GM19035 (cell line): ENCODE results near the gene TIMM22.

Experiments
- ATAC-seq: cut with Tn5 transposase; IDR thresholded peaks from one replicate; pipeline ENCODE4 v1.9.1; 2021; ENCODE audit not compliant: unreplicated experiment

The TIMM22 gene

DNA sequence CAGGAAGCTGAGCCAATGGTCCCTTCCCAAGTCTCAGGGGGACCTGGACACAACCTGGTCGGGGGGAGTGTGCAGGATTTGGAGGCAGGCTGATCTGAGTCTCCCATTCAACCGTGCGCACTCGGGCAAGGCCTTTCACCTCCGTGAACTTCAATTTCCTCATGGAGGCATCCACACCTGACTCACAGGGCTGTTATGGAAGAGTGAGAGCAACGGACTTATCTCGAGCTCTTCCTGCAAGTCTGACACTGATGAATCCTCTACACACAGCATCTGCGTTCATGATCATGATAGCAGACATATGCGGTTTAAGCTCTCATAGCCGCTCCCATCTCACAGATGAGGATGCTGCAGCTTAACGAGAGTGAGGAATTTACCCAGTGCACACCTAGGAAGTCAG lies 21.6 kb downstream of the TIMM22 start:
- no peak for ATAC-seq

DNA sequence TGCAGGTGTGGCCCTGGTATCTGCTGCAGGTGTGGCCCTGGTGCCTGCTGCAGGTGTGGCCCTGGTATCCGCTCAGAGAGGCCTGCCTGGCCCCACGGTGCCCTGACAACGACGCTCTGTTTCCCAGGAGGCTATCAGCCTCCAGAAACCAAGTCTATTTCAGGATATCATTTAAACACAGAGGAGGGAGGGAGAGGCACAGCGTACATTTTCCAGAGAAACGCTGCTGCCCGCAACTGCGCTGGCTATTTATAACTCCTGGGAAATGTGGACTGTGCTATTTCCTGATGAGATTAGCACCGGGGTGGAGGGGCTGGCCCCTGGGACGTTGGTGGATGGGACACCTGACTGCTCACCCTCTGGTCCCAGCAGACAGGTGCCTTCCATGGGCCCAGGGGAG lies 22.5 kb downstream of the TIMM22 start:
- ATAC-seq = no peak

DNA sequence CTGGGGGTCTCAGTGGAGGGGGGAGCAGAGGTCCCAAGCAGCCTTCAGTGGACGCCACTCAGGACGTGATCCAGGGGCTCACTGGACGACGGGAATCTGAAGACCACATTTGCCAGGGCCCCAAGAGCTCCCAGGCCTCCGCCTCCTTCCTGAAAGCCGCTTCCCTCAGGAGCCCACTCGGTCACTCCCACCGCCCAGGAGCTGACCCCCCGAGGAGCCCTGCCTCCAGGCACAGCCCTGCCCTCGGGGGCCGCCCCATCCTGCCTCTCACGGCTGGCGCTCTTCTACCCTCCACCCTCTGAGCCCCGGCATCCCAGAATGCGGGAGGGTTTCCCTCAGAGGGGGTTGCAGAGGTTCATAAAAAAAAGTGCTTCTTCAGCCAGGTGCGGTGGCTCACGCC lies 24.2 kb downstream of the TIMM22 start:
- ATAC-seq = no peak

DNA sequence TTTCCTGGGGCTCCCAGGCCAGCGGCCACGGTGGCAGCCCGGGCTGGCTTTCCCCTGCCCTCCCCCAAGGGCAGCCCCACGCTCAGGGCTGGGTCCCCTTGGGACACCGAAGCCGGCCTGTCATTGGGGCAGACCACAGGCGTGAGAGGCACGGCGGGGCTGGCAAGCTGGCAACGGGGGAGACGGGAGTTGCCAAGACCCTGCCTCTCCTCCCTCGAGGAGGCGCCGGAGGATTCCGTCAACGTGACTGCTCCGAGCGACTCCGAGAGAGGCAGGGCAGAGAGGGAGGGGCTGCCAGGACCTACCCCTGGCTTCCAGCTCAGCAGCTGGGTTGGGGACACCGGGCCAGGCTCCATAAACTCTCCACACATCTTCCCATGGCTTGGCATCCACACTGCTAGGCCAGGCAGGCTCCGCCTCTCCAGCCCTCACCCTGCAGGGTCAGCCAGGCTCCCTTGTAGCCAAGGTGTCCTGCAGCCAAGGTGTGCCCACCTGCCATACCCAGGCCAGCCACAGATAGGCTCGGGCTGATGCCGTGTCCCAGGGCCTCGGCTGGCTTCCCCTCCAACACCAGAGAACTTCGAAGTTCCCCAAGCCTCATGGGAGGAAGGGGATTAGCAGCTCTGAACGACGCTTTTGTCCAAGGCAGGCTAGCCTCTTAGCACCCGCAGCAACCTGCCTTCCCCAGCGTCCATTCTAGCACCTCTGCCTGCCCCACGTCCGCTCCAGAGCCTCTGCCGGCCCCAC lies 25.5 kb downstream of the TIMM22 start:
- ATAC-seq = no peak

GRCh38 chr17:1024076-1024475 lies 27.1 kb downstream of the TIMM22 start:
- ATAC-seq = no peak

DNA sequence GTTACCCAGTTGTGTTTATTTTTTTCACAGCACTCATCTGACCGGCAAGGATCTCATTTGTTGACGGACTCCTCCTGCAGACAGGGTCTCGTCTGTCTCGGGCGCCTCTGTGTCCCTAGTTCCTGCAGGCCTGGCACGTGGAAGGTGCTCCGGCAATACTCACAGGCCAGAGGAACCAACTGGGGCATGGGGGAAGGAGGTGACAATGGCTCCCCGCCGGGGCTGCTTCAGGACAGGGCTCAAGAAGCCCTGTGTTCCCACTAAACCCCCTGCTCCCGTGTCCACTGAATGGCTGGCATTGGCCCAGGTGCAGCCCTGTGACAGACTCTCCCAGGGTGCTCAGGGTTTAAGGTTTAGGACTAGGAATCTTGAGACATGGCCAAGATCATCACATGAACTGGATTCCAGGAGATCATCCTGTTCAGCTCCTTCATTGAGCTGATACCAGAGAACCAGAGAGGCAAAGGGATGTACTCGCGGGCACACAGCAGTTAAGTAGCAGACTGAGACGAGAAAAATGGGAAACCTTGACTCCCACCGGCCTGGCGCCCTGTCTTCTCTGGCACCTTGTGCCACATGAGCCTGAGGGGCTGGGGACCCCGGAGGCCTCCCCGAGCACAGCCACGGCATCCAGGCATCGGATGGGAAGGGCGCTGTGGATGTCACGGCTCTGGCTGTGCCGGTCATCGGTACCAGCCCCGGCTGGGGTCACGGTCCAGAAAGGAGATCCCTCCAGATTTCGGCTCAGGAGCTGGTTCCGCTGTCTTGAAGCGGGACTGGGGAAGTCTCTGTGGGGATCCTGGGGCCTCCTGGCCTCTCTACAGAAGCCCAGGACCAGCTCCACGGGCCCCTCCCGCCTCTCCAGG lies 29.0 kb downstream of the TIMM22 start:
- no peak for ATAC-seq

- no peak for ATAC-seq
Measured at GRCh38 chr17:1026599-1026975, 29.7 kb downstream of the TIMM22 start.

- no peak for ATAC-seq
Measured at GRCh38 chr17:1027044-1027443, 30.1 kb downstream of the TIMM22 start.

DNA sequence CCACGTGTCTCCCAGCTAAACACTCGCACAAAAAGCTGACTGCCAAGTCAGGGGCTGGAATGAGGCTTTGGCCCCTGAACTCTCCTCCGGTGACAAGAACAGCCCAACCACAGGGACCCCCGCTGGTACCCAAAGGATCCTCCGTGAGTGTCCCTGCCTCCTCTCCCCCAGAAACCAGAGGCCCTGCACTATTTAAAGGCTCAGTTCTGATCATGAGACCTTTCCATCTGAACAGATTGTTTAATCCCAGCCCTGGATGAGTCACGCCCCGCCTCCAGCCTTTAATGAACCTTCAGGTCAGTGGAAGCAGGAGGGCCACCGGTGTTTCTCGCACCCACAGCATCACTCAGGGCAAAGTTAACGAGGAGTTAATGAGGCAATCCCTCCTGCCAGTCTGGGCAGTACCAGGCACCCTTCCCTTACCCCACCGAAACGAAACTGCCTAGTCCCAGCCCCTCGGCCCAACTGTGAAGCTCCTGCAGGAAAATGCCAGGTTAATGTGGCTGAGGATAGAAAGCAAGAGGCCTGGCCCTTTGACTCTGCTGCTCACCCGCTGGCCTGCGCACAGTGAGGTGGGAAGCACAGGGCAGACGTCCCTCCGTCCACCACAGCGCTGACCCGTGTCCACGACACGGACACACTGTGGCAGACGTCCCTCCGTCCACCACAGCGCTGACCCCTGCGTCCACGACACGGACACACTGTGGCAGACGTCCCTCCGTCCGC lies 32.4 kb downstream of the TIMM22 start:
- ATAC-seq = no peak

DNA sequence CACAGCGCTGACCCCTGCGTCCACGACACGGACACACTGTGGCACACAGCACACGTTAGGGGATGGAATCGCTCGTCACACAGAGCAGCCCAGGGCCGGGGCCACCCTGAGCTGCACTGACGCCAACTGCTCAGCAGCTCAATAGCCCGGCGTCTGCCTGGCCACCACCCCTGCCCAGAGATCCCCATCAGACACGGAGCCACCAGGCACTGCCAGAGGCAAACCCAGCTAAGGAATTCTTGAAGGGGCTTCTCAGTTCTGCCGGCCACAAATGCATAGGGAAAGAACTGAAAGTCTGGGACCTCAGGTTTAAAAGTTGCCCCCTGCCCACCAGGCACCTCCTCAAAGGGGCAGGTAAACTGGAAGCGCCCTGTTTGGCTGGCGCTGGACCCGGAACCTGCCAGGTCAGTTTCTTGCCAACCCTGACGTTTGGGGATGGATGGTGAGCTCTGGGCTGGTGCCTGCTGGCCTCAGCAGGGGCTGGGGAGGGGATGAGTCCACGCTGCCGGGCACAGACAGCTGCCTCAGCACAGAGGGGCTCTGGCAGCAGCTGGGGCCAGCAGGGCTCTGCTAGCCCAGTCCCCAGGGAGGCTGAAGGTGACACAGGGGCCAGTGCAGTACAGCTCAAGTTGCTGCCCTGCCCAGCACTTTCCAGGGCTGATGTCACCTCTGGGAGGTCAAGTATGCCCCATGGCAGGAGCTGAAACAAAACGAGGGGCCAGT lies 33.2 kb downstream of the TIMM22 start:
- no peak for ATAC-seq

- no peak for ATAC-seq
Measured at GRCh38 chr17:1030684-1031532, 34.0 kb downstream of the TIMM22 start.

GRCh38 chr17:1031711-1032110 lies 34.8 kb downstream of the TIMM22 start:
- no peak for ATAC-seq

DNA sequence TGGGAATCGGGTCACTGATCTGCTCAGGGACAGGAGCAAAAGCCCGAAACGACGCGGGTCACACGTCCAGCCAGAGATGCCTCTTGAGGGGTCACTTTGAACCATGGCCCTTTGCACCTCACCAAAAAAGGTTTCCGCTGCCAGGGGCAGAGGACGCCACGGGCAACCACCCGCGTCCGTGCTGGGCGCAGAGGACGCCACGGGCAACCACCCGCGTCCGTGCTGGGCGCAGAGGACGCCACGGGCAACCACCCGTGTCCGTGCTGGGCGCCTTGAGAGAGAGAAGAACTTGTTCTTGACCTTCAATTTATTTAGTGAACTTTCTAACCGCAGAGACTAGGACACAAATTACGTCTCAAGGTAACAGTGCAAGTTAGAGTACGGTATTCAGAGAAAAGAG lies 35.5 kb downstream of the TIMM22 start:
- ATAC-seq = no peak

DNA sequence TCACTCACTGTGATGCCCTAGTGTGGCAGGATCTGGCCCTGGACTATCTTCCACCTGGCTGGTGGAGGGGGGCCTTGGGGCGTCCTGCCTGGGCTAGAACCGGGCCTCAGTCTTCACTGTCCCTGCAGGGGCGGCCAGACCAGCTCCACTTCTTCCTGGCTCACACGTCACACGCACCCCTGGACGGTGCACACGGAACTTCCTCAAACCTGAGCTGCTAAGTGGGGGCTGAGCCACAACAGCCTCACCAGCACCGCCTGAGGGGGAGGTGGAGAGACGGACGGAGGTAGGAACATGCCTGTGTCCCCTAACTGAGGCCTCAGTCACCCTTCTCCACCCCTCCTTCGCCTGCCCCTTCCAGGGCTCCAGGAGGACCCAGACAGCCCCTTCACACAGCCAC lies 36.6 kb downstream of the TIMM22 start:
- no peak for ATAC-seq

- ATAC-seq = no peak
Measured at GRCh38 chr17:1034652-1035210, 37.8 kb downstream of the TIMM22 start.

- ATAC-seq = no peak
Measured at GRCh38 chr17:1035546-1036170, 38.7 kb downstream of the TIMM22 start.

DNA sequence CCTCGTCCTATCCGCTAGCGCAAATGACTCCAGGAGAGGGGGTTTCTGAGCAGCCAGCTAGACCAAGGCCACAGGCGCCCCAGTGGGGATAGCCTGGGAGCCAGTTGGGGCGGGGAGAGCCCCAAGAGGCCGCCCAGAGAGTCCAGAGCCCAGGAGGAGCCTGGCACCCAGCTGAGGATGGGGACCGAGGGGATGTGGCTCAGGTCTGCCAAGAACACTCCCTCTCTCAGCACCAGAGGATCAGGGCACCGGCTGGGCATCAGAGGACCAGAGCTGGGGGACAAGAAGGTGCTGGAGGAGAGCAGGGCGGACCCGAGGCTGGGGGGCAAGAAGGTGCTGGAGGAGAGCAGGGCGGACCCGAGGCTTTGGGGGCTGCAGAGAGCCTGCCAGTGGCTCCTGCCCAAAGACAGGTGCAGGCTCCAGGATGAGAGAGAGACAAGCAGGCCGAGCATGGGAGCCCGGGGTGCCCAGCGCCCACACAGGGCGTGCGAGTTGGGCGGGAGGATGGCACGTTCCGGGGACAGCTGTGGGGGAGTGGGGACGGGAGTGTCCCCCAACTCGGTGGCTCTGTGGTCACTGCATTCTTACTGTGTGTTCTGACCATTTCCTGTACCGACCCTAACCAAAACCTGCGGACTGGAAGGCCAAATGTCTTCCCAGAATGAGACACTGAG lies 39.4 kb downstream of the TIMM22 start:
- ATAC-seq = no peak

DNA sequence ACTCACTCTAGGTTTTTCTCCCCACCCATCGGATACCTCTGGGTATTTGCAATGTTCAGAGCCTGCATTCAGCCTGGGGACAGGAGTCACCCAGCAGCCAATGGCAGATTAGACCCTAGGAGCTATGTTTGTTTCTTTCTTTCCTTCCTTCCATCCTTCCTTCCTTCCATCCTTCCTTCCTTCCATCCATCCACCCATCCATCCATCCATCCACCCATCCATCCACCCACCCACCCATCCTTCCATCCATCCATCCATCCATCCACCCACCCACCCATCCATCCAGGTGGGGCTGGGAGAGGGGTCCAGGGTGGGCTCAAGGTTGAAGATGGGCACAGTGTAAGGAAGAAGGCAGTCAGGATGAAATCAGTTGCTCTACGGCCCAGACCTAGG lies 39.9 kb downstream of the TIMM22 start:
- no peak for ATAC-seq
